Middle frontal gyrus (tissue), 1 donor: ENCODE measurements around the gene WIZ.
"Not testable (repeated sequence)": the region's sequence is repeated elsewhere in the genome, so short reads cannot be mapped to it uniquely, and the experiment has no call there.

Source experiments
- DNase-seq: peaks from one replicate; pipeline ENCODE4 v3.0.0-alpha.2; 2015; ENCODE audit warnings: low spot score; ENCODE audit errors: extremely low spot score

Gene WIZ

DNA sequence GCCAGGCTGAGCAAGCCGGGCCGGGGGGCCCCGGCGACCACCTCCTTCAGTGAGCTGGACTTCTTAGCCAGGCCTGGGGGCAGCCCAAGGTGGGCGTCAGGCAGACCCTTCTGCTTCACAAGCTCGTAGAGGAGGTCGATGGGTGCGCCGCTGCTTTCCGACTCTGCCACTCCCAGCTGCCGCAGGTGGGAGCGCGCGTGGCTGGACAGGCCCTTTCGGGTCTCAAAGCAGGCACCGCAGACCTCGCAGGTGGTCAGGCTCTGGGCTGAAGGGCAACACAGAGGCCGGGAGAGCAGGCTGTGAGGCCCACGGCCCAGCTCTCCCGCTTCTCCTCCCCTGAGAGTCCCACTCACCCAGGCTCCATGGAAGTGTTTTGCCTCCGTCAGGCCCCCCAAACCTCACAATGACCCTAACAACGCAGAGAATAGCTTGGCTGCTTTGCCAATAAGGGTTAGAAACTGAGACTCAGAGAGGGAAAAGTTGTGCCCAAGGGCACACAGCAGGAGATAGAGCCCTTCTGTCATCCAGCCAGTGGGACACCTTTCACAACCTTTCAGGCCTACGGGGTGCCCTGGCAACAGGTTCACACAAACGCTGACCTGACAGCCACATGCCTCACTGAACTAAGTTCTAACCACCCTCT lies 19.8 kb downstream of the WIZ start:
- no peak for DNase-seq

DNA sequence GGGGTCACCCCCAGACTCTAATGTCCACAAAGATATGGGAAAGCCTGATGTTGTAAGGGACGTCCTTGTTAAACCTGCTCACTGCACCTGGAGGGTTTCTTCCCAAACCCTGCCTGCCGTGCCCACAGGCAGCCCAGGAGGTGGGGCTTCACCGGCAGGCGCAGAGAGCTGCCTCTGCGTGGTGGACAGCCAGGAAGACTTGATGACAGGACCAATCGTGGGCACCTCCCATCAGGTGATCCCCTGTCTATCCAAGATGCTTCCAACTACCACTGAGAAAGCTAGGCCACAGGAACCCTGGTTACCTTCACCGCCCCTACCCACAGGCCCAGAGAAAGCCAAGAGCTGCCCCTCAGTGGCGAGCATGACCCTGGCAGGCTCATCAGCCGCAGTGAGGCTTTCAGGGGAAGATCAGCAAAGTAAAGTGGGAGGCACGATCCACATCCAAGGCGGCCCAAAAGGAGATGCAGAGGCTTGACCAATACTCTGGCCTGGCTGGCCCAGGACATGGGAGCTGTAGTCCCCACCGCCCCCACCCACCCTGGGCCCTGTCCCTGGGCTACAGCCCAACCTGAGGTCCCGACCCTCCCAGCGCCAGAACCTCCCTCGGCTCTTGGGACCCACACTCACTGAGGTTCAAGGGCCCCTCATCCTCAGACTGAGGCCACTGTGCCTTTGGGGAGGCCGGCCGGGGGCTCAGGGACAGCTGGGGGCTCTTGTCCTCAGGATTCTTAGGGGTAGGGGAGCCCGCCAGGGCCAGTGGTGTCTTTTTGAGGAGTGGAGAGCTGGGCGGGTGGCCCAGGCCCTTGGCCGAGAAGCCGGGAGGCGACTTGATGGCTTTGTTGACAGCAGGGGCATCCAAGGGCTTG lies 20.6 kb downstream of the WIZ start:
- DNase-seq, result no peak

- DNase-seq, result no peak
Measured at GRCh38 chr19:15427991-15428471, 21.7 kb downstream of the WIZ start.

DNA sequence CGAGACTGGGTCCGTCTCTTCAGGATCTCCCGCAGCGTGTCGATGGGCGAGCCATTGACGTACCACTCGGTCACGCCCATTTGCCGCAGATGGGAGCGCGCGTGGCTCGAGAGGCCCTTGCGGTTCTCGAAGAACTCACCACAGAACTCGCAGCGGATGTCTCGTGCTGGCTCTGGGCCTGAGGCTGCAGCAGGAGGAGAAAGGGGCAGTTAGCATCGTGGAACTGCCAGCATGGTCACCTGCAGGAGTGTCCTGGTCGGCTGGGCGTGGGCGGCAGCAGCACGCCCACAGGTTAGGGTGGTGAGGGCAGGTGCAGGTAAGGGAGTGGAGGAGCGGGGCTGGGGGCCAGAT lies 22.4 kb downstream of the WIZ start:
- DNase-seq, result no peak

DNA sequence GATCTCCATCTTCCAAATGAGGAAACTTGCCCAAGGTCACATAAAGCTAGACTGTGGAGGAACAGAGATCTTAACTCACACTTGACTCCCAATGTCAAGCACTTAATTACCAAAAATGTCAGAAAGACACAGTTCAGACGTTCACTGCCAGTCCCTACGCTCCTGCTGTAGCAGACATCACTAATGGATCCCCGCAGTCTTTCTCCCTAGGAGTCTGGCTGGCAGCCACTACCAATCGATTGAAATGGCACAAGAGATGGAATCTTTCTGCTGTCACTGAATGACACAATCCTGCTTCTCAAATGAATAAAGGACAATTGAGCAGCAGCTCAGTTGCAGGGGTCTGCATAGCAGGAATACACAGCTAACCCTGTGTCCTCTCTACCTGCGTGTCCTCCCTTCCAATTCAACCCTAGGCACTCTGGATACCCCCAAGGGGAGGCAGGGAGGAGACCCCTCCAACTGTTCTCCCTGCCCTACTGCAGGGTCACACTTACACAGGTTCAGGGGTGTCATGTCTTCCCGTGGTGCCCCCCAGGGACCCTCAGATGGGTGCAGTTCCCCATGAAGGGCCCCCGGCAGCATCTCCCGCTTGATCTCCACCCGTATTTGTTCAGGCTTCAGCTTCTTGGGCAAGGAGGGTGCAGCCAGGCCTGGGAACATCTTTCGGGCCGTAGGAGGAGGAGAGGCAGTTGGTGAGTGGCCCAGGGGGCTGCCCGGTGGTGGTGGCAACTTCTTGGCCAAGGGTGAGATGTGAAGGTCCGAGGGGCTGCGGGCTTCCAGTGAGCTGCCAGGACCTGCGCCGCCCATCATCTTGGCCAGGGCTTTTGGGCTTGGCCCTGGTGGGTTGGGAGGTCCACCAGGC lies 23.0 kb downstream of the WIZ start:
- DNase-seq, result no peak

DNA sequence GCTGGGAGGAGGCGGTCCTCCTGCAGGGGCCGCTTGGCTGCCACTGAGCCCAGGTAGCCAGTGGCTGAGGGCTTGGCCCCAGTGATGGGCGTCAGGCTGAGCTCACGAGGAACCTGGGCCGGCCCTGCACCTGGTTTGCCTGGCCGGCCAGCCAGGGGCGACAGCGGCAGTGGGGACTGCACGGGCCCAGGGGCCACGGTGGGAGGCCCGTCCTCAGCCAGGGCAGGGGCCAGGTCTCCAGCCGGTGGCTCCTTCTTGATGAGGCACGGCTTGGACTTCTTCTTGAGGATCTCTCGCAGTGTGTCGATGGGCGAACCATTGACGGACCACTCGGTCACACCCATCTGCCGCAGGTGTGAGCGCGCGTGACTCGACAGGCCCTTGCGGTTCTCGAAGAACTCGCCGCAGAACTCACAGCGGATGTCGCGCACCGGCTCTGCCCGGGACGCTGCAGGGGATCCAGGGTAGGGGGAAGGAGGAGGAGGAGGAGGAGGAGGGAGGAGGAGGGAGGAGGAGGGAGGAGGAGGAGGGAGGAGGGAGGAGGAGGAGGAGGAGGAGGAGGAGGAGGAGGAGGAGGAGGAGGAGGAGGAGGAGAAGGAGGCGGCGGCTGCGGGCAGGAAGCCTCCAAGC lies 24.3 kb downstream of the WIZ start:
- DNase-seq, result no peak

GRCh38 chr19:15424692-15425272 lies 25.0 kb downstream of the WIZ start:
- no peak for DNase-seq

DNA sequence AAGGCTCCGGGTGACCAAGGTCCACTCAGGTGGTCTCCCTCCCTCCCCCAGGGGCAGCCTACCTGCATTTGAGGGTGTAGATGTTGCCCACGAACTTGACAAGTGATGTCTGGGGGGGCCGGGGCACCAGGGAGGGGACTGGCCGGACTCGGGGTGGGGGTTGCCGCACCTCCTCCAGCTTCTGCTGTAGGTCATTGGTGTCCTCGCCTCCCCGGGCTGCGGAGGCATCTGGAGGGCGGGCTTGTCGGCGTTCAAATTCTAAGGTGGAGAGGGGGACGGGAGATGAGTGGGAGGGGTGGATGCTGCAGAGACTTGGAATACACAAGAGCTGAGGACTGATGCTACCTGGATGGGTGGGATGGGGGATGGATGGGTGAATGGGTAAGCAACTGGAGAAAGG lies 25.6 kb downstream of the WIZ start:
- no peak for DNase-seq

GRCh38 chr19:15423130-15423529 lies 26.6 kb downstream of the WIZ start:
- DNase-seq, result no peak

- DNase-seq, result no peak
Measured at GRCh38 chr19:15422296-15423075, 27.3 kb downstream of the WIZ start.

- DNase-seq, result peak; percentile 69
Measured at GRCh38 chr19:15421721-15422260, 28.0 kb downstream of the WIZ start.

GRCh38 chr19:15421136-15421695 lies 28.5 kb downstream of the WIZ start:
- DNase-seq, result no peak

DNA sequence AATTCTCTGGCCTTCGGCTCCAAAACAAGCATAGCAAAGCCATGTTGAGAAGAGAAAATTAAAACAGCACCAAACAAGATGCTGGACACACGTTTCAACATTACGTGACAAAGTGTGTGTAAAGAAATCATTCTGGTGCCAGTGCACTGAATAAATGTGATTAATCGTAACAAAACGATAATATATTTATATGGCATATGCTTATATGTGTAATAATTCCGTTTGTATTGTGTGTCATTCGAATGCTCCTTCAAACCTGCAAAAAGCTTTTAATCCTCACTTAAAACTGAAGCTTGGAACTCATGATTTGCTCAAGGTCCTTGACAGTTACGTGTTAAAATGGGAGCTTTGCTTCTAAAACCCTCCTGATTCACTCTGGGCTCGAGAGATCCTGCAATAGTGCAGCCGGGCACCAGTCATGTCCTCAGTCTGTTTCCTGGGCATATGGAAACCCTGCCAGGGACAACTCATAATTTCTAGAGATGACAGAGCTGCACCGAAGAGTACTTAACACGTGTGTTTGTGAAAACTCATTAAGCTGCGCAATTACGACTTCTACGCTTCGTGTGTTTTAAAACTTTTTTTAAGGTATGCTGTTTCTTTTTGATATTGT lies 30.2 kb downstream of the WIZ start:
- DNase-seq, result no peak

DNA sequence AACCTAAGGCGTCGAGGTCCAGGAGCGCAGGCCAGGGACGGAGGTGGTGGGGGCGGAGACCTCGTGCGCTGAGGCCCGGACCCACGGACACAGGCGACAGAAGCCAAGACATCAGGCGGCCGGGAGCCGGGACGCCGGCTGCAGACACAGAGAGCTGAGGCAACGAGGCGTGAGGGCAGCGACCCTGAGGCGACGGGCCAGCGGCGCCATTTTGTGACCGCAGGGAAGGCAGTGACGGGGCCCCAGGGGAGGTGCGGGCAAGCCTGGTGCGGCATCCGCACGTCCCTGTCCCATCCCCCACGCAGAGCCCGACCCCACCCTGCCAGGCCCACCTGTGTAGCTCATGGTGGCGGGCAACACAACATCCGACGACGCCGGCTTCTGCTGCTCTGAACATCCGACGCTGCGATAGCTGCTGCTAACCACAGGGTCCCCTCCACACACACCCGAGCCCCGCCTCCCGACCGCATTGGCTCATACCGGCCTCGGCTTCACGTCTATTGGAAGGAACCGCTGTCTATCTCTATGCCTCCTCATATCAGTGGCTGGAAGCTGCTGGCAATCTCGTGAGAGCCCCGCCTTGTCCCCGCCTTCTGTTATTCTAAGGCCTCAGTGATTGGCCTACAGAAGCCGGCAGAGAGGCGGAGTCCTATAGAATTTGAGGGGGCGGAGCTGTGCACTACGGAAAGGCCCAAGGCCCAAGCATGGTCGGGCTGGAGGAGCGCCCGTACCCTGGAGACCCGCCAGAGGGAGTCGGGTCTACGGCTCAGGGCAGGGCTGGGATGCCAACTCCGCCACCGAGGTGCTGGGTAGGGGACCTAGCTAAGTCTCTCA lies 31.0 kb downstream of the WIZ start, which contains the start of gene AKAP8L:
AKAP8L (minus strand) TSS at position 410 of the 834 bp plus-strand sequence; CDS start at position 345, 65 bp downstream.
- DNase-seq, result peak; percentile 98

GRCh38 chr19:15418231-15418578 lies 31.6 kb downstream of the WIZ start:
- DNase-seq, result no peak

DNA sequence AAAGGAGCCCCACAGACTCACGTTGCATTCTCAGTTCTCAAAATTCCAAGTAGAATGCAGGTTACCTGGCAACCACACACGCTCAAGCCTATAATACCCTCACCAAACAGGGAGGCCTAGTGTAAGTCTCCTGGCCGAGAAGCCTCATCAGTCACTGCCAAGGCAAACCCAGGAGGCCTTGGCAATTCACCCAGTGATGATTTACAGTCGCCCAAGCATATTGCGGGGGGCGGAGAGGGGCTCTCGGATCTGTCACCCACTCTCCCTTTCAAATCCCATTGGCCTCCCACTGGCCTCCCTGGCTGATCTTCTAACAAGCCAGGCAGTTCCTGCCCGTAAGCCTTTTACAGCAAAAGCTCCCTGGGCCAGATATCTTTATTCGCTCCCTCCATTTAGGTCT lies 32.1 kb downstream of the WIZ start:
- no peak for DNase-seq

- DNase-seq, result no peak
Measured at GRCh38 chr19:15412832-15413231, 36.9 kb downstream of the WIZ start.

- not testable (repeated sequence) for DNase-seq
Measured at GRCh38 chr19:15411351-15411750, 38.4 kb downstream of the WIZ start.
